Fibroblast of lung (primary cell): ENCODE results near the gene FMR1. TPM values are rescaled to one million over a fixed set of nuclear protein-coding genes. Genes with fewer than 3 reads are reported as not detected.

Experiments used
- DNase-seq, 2 donors: peaks; one replicate each; pipeline versions ENCODE4 v3.0.0 to v3.0.0-alpha.2; 2010; ENCODE audit warnings: low read depth in 2 of 2
- H2AFZ ChIP-seq: 2 replicates; pipeline ENCODE4 v1.5.1; 2012; ENCODE audit warnings: low read length, control low read depth, inconsistent platforms
- H3K27ac ChIP-seq: 2 replicates; pipeline ENCODE4 v1.5.1; 2011; ENCODE audit warnings: low read length, control low read depth; ENCODE audit not compliant: insufficient read depth
- H3K27me3 ChIP-seq: 2 replicates; pipeline ENCODE4 v1.5.1; 2011; ENCODE audit warnings: mild to moderate bottlenecking, low read length; ENCODE audit not compliant: control insufficient read depth, insufficient read depth
- H3K36me3 ChIP-seq: 2 replicates; pipeline ENCODE4 v1.5.1; 2011; ENCODE audit warnings: low read length; ENCODE audit not compliant: control insufficient read depth, insufficient read depth
- H3K4me1 ChIP-seq: 2 replicates; pipeline ENCODE4 v1.5.1; 2011; ENCODE audit warnings: low read length; ENCODE audit not compliant: control insufficient read depth, insufficient read depth; ENCODE audit errors: extremely low read depth
- H3K4me2 ChIP-seq: 2 replicates; pipeline ENCODE4 v1.5.1; 2011; ENCODE audit warnings: low read length, control low read depth; ENCODE audit not compliant: insufficient read depth; ENCODE audit errors: extremely low read depth
- H3K4me3 ChIP-seq, 4 experiments: fragments of 200-600 bp in 1 of 4; sonication (generic) in 1 of 4; replicated peaks in 1 of 4; 2 replicates each; pipeline ENCODE4 v1.5.1; 2011 to 2016; ENCODE audit warnings: low read length in 4 of 4, low read depth in 3 of 4, mild to moderate bottlenecking in 3 of 4, control low read depth in 2 of 4, inconsistent platforms in 1 of 4, mixed read lengths in 1 of 4; ENCODE audit not compliant: insufficient read depth in 1 of 4; ENCODE audit errors: control extremely low read depth in 1 of 4
- H3K79me2 ChIP-seq: 2 replicates; pipeline ENCODE4 v1.5.1; 2012; ENCODE audit warnings: mild to moderate bottlenecking, low read length, inconsistent platforms; ENCODE audit not compliant: control insufficient read depth, insufficient read depth
- H3K9ac ChIP-seq: 2 replicates; pipeline ENCODE4 v1.5.1; 2011; ENCODE audit warnings: mild to moderate bottlenecking, low read length, control low read depth; ENCODE audit not compliant: insufficient read depth
- H3K9me3 ChIP-seq: 2 replicates; pipeline ENCODE4 v1.5.1; 2012; ENCODE audit warnings: low read depth, low read length; ENCODE audit not compliant: control insufficient read depth, insufficient read depth
- H4K20me1 ChIP-seq: 2 replicates; pipeline ENCODE4 v1.5.1; 2011; ENCODE audit warnings: low read length; ENCODE audit not compliant: control insufficient read depth, insufficient read depth; ENCODE audit errors: extremely low read depth
- CTCF ChIP-seq, 2 donors: IDR thresholded peaks in 1 of 2; conservative IDR thresholded peaks in 1 of 2; 1 replicate in 1 of 2; 2 replicates in 1 of 2; pipeline ENCODE4 v1.5.1; 2011 to 2012; ENCODE audit warnings: low read length in 2 of 2, control low read depth in 1 of 2, inconsistent platforms in 1 of 2, low read depth in 1 of 2, mild to moderate bottlenecking in 1 of 2
- EZH2 ChIP-seq: IDR thresholded peaks from 2 replicates; pipeline ENCODE4 v1.5.1; 2012; ENCODE audit warnings: low read length, control low read depth, mild to moderate bottlenecking; ENCODE audit errors: missing control alignments
- polyA plus RNA-seq, 2 donors: library from polyadenylated mRNA; depleted of rRNA in 1 of 2; stranded (reverse) in 1 of 2; unstranded in 1 of 2; fragments of >200 nt; gene quantifications; 2 replicates each; pipeline ENCODE4 v1.2.1, GENCODE V29; 2011 to 2012; ENCODE audit warnings: missing spikeins in 1 of 2
- total RNA-seq: library from RNA; depleted of rRNA; stranded (reverse); fragments of >200 nt; gene quantifications from 2 replicates; pipeline ENCODE4 v1.2.1, GENCODE V29; 2014

FMR1 gene
- total and polyA plus RNA-seq, 2 donors (not counting 1 experiment from before 2014, with no cell fraction given), result 26.1 to 36.5 TPM

GRCh38 chrX:147920161-147920666 is 8.5 kb downstream of the FMR1 start:
- Histone ChIP-seq H4K20me1 (no peaks in the 10 kb centered on the region), H3K4me2 (no peak overlapping the region), H3K79me2 (peaks cover 29% of the 10 kb centered on the region), H3K4me1 (no peaks in the 10 kb centered on the region), H2AFZ (no peak overlapping the region), H3K27ac (no peak overlapping the region), H3K27me3 (no peaks in the 10 kb centered on the region), H3K36me3 (no peaks in the 10 kb centered on the region), H3K9ac (no peak overlapping the region), H3K9me3 (no peaks in the 10 kb centered on the region), H3K4me3 (no peak overlapping the region)
- peak in 1 of 2 donors; percentile 42 for DNase-seq
- TF ChIP-seq CTCF (conservative IDR thresholded peaks at IDR 0.05 in 1 of 2, IDR thresholded peaks at IDR 0.05 in 1 of 2; ENCODE audit: low read depth in 1 of 2, low read length in 2 of 2) (no peak), EZH2 (no peak)

- no peak for DNase-seq
- Histone ChIP-seq H3K4me1 (no peaks in the 10 kb centered on the region), H3K9ac (no peak overlapping the region), H3K4me3 (no peak overlapping the region), H3K27me3 (no peaks in the 10 kb centered on the region), H2AFZ (no peak overlapping the region), H3K4me2 (no peak overlapping the region), H3K9me3 (no peaks in the 10 kb centered on the region), H3K36me3 (no peaks in the 10 kb centered on the region), H3K79me2 (peaks cover 9% of the 10 kb centered on the region), H4K20me1 (no peaks in the 10 kb centered on the region), H3K27ac (no peak overlapping the region)
- TF ChIP-seq EZH2 (no peak), CTCF (conservative IDR thresholded peaks at IDR 0.05 in 1 of 2, IDR thresholded peaks at IDR 0.05 in 1 of 2; ENCODE audit: low read depth in 1 of 2, low read length in 2 of 2) (no peak)
Measured at GRCh38 chrX:147923605-147924004, 11.9 kb downstream of the FMR1 start.

- Histone ChIP-seq H3K27me3 (no peaks in the 10 kb centered on the region), H3K27ac (no peak overlapping the region), H4K20me1 (no peaks in the 10 kb centered on the region), H3K9ac (no peak overlapping the region), H3K9me3 (no peaks in the 10 kb centered on the region), H3K36me3 (no peaks in the 10 kb centered on the region), H3K79me2 (no peaks in the 10 kb centered on the region), H3K4me3 (no peak overlapping the region), H3K4me2 (no peak overlapping the region), H2AFZ (no peak overlapping the region), H3K4me1 (no peaks in the 10 kb centered on the region)
- TF ChIP-seq CTCF (conservative IDR thresholded peaks at IDR 0.05 in 1 of 2, IDR thresholded peaks at IDR 0.05 in 1 of 2; ENCODE audit: low read depth in 1 of 2, low read length in 2 of 2), result no peak
- no peak for TF ChIP-seq EZH2
- DNase-seq, result no peak
Measured at GRCh38 chrX:147927256-147927655, 15.5 kb downstream of the FMR1 start.
